GM19324 (cell line): Measurements from ENCODE around the gene UNC5B.

Source experiments
- ATAC-seq: cut with Tn5 transposase; IDR thresholded peaks from one replicate; pipeline ENCODE4 v1.9.1; 2021; ENCODE audit warnings: mild to moderate bottlenecking, moderate library complexity; ENCODE audit not compliant: unreplicated experiment, low FRiP score

The UNC5B gene

DNA sequence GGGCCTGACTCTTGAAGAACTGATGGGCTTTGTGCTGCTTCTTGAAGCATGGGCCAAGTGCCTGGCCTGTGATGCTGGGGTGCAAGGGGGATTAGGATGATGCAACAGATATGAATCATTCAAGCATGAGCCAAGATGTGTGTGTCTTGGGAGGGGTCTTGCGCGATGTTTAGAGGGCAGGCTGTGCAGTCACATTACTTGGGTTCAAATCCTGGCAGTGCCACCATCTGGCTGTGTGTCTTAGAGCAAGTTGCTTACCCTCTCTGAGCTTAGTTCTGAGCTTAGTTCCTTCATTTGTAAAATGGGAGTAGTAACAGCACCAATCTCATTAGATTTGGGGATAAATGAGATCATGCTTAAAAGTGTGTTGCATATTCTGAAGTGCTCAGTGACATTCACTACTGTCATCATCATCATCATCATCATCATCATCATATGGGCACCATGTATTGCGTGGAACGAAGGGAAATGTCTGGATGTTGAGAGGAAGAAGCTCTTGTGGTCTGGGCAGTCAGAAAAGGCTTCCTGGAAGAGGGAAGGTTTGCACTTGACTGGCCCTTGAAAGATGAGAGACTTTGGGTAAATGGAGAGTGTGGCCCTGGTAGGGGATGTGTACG lies 9.3 kb downstream of the UNC5B start:
- ATAC-seq, result no peak

DNA sequence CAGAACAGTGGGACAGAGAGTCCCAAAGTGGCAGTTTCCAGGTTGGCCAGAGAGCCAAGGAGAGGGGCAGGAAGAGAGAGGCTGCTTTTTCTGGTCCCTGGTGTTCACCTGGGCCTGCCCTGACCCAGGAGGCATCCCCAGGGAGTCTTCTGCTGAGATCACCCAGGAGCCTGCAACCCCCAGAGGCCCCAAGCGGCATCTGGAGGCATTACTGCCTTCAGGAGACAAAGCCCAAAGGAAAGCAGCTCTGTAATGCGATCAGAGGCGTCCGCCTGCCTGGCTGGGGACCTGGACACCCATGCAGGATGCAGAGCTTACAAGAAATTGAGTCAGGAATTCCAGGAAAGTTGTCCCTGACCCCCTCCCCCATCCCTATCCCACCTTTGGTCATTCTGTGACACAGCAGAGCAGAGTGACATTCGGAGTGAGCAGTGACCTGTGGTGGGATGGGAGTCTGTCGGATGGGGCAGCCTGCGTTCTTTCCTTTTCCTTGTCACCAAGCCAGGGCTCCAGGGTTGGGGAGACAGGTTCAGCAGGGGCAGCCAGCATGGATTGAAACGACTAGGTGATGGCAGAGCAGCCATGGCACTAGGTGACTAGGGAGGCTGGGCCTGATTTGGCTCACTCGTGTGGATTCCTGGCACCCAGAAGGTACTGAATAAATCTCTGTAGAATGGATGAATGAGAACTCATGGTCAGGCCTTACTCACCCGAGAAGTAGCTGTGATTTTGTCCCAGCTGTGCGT lies 10.4 kb downstream of the UNC5B start:
- no peak for ATAC-seq

DNA sequence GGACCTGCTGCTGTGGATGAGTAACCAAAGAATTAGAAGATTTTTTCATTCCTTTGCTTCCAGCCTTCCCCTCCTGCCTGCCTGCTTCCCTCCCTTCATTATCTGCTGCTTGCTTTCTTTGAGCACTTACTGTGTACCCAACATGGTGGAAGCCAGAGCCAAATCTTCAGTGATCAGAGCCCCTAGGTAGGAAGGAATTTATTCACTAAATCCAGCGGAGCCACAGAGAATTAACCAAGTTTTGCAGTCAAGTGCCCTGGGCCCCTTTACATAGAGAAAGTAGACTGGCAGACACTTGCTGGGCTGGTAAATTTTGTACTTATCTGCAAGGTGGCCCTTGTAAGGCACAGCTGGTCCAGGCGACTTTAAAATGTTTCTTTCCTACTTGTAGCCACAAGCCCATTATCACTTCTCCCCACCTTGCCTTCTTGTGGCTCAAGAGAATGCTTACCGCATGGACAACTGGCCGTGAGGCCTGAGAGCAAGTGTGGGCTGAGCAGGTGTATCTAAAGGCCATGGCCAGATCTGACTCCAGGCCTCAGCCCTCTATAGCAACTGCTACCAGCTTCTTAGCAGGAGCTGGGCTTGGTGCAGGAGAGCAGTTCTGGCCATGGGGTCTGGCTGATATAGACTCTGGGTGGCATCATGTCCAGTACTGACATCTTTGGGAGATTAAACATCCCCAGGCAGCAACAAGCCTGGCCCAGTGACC lies 11.1 kb downstream of the UNC5B start:
- no peak for ATAC-seq

DNA sequence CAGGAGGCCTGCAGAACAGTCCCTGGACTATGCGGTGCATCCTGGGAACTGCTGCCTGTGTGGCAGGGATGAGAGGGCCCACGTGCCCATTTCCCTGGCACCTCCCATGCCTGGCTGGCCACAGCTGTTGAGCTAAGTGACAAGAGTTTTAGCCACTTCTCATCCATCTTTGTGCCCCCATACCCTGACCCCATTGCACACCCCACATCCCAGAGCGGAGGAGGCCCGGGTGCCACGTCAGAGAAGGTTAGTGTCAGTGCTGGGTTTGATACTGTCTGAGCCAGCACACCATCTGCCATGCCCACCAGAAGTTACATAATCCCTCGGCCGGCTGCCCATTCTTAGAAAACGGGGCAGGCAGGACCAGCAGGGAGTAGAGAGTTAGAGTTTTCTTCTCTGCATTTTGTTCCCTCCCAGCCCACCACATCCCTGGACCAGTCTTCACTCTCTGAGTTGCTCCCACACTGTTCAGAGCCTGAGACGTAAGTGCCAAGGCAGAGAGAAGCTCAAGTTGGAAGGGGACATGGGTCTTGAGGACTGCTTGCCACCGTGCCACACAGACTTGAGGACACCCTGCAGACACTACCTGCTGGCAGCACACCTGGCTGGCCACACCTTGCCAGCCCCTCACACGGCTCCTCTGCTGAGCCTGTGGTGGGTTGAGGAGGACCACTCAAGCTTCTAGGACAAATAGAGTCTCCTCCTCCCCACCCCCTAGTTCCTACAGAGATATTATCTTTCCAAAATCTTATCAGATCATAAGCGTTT lies 13.1 kb downstream of the UNC5B start:
- no peak for ATAC-seq

DNA sequence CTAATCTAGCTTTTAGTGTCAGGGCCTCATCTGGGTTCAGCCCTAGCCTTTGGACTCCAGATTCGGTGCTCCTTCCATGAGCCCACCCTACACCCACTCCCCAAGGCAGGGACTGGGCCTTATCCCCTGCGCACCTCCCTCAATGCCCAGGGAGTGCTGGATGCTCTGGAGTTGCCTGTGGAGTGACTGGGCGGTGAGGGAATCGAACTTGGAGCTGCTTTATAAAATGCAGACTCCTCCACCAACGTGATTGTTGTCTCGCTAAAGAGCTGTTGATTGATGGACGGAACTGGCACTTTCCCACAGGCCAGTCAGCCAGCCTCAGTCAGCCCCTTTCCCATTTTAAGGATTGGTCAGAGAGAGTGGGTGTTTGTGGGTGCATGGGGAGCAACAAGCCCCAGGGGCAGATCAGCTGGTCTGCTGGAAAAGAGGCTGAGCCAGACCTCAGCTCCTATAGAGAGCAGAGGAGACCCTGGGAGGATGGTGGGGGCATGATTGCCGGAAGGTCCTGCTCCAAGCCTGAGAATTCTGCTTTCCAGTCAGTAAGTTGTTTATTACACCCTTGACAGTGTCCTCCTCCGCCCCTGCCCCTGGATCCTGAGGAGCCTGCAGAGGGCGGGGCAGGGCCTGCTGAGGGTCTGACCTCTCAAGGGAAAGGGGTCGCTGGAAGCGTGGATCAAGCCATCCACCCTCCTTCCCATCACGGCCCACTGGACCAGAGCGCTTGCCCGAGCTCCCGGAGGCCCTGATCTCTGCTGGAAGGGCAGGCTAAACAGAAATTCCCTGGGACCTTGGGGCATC lies 16.7 kb downstream of the UNC5B start:
- ATAC-seq, result no peak

DNA sequence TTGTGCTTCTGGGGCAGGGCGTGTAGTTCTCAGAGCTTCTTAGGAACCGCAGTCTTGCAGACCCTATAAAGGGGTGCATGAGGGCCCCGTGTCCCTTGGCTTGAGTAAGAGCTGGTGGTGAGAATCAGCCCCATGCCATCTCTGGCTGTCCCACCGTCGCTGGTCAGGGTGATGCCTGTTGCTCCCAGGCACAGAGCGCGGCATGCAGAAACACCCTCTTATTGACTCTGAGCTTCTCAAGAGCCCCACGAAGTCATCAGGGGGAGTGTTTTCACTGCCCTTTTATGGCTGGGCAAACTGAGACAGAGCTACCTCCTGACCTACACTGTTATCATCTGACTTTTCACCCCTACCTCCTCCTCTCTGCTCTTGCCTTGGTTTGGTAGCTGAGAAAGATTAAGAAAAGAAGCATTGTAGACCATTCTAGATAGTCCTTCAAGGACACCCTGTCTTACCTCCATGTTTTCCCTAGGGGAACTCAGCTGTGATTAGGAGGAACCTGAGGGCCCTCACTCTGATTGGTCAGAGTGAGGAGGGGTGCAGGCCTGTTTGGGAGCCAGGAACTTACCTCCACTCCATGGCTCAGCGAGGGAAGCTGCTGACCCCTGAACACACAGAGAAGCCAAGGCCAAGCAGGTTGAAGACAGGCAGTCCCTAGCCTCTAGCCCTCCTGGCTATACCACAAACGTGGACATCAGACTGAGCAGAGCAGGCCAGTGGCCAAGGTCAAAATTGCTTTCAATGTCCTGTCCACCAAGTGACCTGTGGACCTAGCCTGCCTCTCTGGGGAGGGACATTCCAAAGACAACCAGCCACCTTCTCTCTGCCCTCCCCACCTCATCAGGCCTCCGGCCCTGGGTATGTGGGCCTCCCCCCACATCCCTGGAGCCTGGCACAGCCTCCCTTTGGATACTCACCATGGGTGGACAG lies 17.6 kb downstream of the UNC5B start:
- ATAC-seq, result no peak

DNA sequence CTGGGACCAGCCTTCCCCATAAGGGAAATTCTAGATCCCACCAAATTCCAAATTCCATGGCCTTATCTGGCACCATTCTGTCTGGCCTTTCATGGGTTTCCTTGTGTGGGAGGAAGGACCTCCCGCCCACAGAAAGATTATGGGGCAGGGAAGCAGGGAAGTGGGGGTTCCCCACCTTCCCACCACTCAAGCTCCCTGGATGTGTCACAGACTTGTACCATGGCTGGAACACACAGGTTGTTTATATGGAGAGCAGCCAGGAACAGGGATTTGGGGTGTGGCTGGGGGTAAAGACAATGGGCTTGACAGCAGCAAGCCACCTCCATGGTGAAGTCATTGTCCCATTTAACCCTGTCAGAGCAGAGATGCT lies 18.3 kb downstream of the UNC5B start:
- no peak for ATAC-seq

DNA sequence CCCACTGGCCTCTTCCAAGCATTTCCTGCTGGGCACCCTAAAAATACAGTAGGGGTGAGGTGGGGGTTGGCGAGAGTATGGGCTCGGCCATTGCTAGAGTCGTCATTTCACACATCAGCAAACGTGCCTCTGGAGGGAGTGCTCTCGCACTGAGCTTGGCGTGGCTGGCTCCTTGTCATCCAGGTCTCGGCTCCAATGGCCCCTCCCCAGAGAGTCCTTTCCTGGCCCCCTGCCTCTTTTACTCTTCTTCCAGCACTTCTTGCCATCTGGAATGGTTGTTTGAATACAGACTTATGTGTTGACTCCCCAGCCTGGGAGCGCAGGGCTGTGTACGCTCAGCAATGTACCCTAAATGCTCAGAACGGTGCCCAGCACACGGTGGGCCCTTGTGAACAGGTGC lies 18.8 kb downstream of the UNC5B start:
- ATAC-seq, result no peak

DNA sequence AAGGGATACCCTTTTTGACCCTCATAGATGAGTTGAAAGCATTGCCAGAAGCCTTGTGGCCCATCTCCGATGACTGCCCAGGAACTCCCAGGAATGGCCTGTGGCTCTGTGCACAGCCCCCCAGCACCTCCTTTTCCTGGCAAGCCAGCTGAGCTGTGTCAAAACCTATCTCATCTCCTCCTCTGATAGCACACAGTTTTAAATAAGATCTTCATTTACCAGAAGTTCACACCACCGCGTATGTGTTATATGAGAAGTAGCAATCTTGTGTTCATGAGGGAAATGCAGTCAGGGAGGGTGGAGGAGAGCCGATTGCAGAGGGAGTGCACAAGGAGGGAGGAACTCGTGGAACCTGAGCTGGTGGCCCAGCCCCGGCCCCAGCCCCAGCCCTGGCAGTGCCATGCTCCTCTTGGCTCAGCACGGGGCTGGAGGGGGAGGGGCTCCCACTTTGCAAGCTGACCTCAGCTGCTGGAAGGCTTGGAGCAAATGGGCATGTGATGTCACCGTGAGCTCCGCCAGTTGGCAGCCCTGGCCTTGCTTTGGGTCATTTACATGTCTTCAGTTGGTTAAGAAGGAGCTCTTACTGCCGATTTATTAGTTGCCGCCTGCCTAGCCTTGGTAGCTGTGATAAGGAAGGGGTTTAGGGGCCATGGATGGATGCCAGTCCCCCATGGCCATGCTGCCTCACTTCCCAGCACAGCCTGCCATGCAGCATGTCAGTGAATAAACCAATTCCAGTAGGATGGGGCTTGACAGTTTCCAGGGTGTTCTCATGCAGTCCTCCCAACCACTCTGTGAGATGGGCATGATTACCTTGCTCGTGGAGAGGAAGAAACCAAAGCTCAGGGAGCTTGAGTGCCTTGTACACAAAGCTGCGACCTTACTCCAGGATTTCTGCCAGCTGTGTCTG lies 20.0 kb downstream of the UNC5B start:
- no peak for ATAC-seq

DNA sequence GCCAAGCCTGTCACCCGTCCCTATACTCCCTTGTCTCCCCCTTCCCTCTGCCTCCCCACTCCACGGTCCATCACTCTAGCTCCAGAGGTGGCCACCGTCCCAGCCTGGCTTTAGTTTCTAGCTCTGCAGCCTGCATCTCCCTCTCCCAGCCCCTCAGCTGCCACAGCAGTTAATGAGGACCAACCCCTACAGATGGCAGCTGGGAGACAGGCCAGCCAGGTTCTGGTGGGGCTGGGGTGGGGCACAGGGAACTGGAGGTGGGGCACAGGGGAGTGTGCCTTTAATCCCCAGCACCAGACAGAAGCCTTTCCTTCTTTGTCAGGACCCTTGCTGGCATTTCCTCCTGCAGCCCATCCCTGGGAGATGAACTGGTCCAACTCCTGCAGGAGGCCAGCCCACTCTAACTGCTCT lies 21.1 kb downstream of the UNC5B start:
- no peak for ATAC-seq

DNA sequence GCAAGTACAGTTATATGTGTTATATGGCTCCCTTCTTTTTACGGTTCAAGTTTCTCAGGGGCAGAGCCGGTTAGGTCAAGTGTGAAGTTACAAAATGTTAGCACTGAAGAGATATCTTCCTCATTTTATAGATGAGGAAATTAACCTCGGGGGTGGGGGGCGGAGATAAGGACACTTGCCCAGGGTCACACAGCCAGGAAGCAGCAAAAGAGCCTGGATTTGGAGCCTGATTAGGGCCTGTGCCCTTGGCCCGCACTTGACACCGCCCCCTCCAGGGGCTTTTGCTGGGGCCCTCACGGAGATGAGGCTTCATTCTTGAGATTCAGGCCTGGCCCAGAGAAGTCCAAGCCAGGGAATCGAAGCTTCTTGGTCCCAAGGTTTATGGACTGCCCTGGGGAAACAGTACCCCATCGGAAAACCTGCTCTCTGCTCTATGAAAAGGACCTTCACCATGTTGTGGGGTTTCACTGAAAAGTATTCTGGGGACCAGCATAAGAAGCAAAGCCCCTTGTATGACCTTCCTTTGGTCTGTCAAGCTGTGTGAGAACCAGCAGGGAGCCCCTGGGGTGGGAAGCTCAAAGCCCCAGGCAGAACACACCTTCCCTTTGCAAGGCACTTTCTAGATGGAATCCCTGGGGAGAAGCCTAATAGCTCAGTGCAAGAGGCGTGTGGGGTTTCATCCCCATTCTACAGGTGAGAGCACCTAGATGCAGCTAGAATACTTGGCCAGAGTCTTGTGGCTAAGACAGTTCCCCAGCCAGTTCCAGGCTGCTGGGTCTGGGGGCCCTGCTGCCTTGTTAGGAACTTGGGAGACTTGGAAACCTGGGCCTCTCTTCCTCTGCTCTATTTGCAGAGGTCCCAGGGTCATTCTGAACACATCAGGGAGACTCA lies 21.9 kb downstream of the UNC5B start:
- ATAC-seq, result no peak

DNA sequence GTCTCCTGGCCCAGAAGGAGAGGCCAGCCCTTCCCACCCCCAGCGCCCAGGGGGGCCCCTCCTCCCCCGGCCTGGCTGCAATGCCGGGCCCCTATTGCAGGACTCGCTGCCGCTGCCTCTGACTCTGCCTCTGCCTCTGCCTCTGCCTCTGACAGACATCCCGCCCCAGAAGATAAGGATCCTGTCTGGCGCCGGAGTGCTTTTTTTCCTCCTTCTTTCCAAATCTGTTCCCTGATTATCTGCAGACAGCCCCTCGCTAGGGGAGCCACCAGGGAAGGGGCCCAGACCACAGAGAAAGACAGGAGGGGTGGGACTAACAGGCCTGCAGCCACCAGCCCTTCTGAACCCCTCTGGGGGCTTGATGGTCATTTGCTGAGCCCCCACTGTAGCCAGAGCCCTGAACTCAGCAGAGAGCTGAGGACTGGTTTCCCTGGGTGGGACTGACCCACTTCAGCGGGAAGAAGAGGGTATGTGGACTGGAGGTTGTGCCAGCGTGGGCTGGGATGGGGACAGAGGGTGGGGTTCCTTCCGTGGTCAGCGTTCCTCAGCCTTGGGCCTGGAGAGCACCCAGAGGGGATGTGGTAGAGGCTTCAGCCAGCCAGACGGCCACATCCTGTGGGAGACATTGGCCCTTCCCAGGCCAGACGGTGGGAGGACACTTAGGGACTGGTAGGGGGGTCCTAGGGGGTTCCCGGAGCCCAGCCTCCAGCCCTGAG lies 22.8 kb downstream of the UNC5B start:
- no peak for ATAC-seq

DNA sequence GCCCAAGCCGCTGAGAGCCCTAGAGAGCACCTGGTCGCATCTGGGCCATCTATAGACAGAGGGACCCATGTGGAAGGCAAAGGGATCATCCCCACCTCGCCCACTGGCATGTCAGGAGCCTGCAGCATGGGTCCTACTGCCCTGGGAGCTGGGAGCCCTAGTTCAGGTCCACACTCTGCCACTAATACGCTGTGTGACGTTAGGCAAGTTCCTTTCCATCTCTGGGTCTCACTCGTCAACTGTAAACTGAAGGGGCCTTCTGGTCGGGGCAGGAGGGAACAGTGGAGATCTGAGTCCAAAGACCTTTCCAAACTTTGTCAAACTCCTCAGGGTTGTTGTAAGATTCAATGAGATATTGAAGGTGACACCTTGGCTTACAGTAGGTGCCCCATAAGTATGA lies 23.4 kb downstream of the UNC5B start:
- ATAC-seq, result no peak

DNA sequence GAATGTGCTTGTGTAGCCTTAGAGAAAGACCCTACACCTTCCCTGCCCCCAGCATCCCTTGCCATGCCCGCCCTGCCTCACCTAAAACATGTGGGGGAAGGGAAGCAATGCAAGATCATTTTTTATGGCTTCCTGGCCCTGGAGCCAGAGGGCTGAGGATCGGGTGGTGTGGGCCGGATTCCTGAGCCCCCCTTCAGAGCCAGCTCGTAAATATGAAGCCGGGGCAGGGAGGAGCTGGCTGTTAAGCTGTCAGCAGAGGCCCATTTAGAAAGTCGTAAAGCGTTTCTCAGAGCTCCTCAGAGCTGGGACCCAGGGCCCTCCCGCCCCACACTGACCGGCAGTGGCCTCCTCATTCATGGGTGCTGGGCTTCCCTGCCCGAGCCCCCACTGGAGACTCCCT lies 23.9 kb downstream of the UNC5B start:
- no peak for ATAC-seq

DNA sequence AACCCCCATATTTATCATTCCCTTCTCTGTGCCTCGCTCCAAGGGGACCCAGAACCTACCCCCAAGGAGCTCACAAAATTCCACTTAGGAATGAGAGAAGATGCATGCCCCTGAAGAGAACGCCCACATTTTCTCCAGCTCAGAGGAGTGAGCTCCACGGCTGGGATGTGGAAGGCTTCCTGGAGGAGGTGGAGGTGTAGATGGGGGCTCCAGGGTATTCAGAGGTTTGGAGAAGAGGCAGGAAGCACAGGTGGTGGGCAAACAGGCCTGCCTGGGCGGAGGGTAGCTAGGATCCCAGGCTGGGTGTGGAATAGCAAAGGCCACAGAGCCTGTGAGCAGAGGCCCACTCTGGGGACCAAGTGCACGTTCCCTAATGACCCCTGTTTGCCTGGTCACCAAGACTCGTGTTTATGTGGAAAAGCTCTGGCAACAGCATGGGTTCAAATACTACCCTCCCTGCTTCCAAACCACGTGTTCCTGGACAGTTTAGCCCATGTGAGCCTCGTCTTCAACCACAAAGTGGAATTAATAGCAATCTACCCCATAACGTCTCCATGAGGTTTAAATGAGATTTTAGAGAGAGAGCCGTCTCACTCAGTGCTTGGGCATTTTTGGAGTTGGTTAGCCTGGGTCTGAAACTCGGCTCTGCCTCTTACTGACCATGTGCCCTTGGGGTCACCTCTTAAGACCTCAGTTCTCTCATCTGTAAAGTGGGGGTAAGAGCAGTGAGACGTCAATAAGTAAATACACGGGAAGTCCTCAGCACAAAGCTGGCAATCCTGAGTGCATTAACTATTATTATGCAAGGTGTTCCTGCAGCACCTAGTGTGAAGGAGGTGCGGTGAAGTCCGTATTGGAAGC lies 24.7 kb downstream of the UNC5B start:
- ATAC-seq, result no peak
